HepG2 (cell line): ENCODE data around the gene SUPT6H. TPM values are rescaled to one million over a fixed set of nuclear protein-coding genes. Genes with fewer than 3 reads are reported as not detected.

ENCODE experiments used
- DNMT1 ChIP-seq: sonication (generic); formaldehyde crosslinking; IDR thresholded peaks from 2 replicates; pipeline ENCODE4 v1.5.1; 2020; ENCODE audit warnings: mild to moderate bottlenecking, missing genetic modification reagents
- GATAD1 ChIP-seq: IDR thresholded peaks from 2 replicates; pipeline ENCODE4 v1.6.1; 2016; ENCODE audit warnings: missing genetic modification reagents, missing compliant biosample characterization
- MXI1 ChIP-seq: IDR thresholded peaks from 3 replicates; pipeline ENCODE4 v1.6.1; 2012; ENCODE audit warnings: low read depth, low read length, inconsistent platforms, borderline replicate concordance
- PAWR ChIP-seq: sonication (generic); formaldehyde crosslinking; IDR thresholded peaks from 2 replicates; pipeline ENCODE4 v1.4.0; 2020; ENCODE audit warnings: missing genetic modification reagents, mild to moderate bottlenecking, borderline replicate concordance
- SNAPC2 ChIP-seq: sonication (generic); formaldehyde crosslinking; IDR thresholded peaks from 2 replicates; pipeline ENCODE4 v1.8.1; 2022; ENCODE audit warnings: mild to moderate bottlenecking, missing genetic modification reagents
- TARDBP ChIP-seq: sonication (generic); formaldehyde crosslinking; IDR thresholded peaks from 2 replicates; pipeline ENCODE4 v1.8.0; 2022; ENCODE audit warnings: mild to moderate bottlenecking, missing genetic modification reagents
- TBX3 ChIP-seq: fragments of 450-650 bp; IDR thresholded peaks from 2 replicates; pipeline ENCODE4 v1.6.1; 2017; ENCODE audit warnings: antibody characterized with exemption, mild to moderate bottlenecking, inconsistent platforms, borderline replicate concordance
- TEAD2 ChIP-seq: sonication (generic); formaldehyde crosslinking; IDR thresholded peaks from 2 replicates; pipeline ENCODE4 v1.9.0; 2021; ENCODE audit warnings: missing genetic modification reagents
- TSC22D2 ChIP-seq: sonication (generic); formaldehyde crosslinking; IDR thresholded peaks from 2 replicates; pipeline ENCODE4 v1.5.1; 2020; ENCODE audit warnings: missing genetic modification reagents, mild to moderate bottlenecking, borderline replicate concordance
- WIZ ChIP-seq: sonication (generic); formaldehyde crosslinking; IDR thresholded peaks from 2 replicates; pipeline ENCODE4 v1.5.1; 2020; ENCODE audit warnings: mild to moderate bottlenecking, missing genetic modification reagents
- ZNF274 ChIP-seq: sonication (generic); formaldehyde crosslinking; IDR thresholded peaks from 2 replicates; pipeline ENCODE4 v1.5.1; 2020; ENCODE audit warnings: mild to moderate bottlenecking, missing genetic modification reagents
- ZNF468 ChIP-seq: sonication (generic); formaldehyde crosslinking; IDR thresholded peaks from 2 replicates; pipeline ENCODE4 v1.8.0; 2022; ENCODE audit warnings: mild to moderate bottlenecking, moderate library complexity, missing genetic modification reagents
- ZNF761 ChIP-seq: sonication (generic); formaldehyde crosslinking; conservative IDR thresholded peaks from 2 replicates; pipeline ENCODE4 v1.4.0; 2020; ENCODE audit warnings: mild to moderate bottlenecking, missing genetic modification reagents
- ZSCAN12 ChIP-seq: sonication (generic); formaldehyde crosslinking; IDR thresholded peaks from 2 replicates; pipeline ENCODE4 v1.9.0; 2021; ENCODE audit warnings: mild to moderate bottlenecking, missing genetic modification reagents
- polyA plus RNA-seq, 8 experiments: library from polyadenylated mRNA; depleted of rRNA in 3 of 8; stranded (reverse) in 7 of 8; unstranded in 1 of 8; fragments of >200 nt; fragmentation: Illumina TruSeq in 4 of 8; extraction: Trizol in 4 of 8; gene quantifications; 2 replicates each; pipeline versions ENCODE4 v1.2.1 to v1.2.3, GENCODE V29; 2011 to 2016; ENCODE audit warnings: low read depth in 4 of 8, missing spikeins in 1 of 8, mixed read lengths in 1 of 8; ENCODE audit not compliant: insufficient read depth in 1 of 8
- total RNA-seq, 5 experiments: library from RNA; depleted of rRNA; stranded (reverse); fragments of >200 nt; fragmentation: Illumina TruSeq; extraction: Trizol; gene quantifications; 2 replicates each; pipeline ENCODE4 v1.2.3, GENCODE V29; 2016; ENCODE audit warnings: low read depth in 1 of 5
- TF ChIP-seq, protein P1 (sequence below): IDR thresholded peaks from 2 replicates; pipeline ENCODE4 v1.6.1; 2016; ENCODE audit warnings: low read depth, control low read depth
- TF ChIP-seq, protein P2 (sequence below): sonication (generic); formaldehyde crosslinking; IDR thresholded peaks from 2 replicates; pipeline ENCODE4 v1.9.0; 2021; ENCODE audit warnings: missing genetic modification reagents, mild to moderate bottlenecking, borderline replicate concordance
- TF ChIP-seq, protein P3 (sequence below): sonication (generic); formaldehyde crosslinking; IDR thresholded peaks from 2 replicates; pipeline ENCODE4 v1.9.0; 2021; ENCODE audit warnings: missing genetic modification reagents, mild to moderate bottlenecking, borderline replicate concordance
- TF ChIP-seq, protein P4 (sequence below): sonication (generic); formaldehyde crosslinking; conservative IDR thresholded peaks from 2 replicates; pipeline ENCODE4 v1.4.0; 2020; ENCODE audit warnings: missing genetic modification reagents
- TF ChIP-seq, protein P5 (sequence below): sonication (generic); formaldehyde crosslinking; conservative IDR thresholded peaks from 2 replicates; pipeline ENCODE4 v1.8.0; 2022; ENCODE audit warnings: missing genetic modification reagents

The SUPT6H gene
- total and polyA plus RNA-seq, 2 of the 13 experiments (the other 11 are each of a cell fraction or from before 2014, with no cell fraction given): 32.7 to 39.9 TPM

DNA sequence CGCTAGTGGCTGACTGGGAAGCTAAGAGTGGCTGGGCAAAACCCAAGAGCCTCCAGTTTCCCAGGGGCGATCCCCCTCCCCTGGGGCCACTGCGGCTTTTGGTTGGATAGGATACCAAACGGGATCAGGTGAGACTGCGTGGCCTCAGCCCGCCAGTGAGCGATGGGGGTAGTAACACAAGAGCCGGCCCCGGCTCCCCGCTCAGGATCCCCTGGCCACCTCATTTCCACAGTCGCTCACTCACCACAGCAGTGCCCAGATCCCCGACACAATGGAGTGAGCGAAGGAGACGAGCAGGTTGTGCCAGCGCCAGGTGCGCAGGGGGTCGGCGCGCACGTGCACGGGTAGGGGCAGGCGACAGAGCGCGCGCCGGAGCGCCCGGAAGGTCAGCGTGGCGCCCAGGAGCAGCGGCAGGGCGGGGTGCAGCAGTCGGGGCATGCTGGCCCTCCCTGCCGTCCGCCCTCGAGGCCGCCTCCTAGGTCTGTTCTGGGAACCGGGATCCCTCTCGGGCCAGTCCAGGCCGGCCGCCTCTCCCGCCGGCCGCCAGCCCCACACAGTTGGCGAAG, 63.7 kb downstream of the SUPT6H start (continued):
- TF ChIP-seq, protein P1, sequence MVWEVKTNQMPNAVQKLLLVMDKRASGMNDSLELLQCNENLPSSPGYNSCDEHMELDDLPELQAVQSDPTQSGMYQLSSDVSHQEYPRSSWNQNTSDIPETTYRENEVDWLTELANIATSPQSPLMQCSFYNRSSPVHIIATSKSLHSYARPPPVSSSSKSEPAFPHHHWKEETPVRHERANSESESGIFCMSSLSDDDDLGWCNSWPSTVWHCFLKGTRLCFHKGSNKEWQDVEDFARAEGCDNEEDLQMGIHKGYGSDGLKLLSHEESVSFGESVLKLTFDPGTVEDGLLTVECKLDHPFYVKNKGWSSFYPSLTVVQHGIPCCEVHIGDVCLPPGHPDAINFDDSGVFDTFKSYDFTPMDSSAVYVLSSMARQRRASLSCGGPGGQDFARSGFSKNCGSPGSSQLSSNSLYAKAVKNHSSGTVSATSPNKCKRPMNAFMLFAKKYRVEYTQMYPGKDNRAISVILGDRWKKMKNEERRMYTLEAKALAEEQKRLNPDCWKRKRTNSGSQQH: no peak
- TF ChIP-seq, protein P2, sequence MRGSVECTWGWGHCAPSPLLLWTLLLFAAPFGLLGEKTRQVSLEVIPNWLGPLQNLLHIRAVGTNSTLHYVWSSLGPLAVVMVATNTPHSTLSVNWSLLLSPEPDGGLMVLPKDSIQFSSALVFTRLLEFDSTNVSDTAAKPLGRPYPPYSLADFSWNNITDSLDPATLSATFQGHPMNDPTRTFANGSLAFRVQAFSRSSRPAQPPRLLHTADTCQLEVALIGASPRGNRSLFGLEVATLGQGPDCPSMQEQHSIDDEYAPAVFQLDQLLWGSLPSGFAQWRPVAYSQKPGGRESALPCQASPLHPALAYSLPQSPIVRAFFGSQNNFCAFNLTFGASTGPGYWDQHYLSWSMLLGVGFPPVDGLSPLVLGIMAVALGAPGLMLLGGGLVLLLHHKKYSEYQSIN: no peak
- TF ChIP-seq, protein P3, sequence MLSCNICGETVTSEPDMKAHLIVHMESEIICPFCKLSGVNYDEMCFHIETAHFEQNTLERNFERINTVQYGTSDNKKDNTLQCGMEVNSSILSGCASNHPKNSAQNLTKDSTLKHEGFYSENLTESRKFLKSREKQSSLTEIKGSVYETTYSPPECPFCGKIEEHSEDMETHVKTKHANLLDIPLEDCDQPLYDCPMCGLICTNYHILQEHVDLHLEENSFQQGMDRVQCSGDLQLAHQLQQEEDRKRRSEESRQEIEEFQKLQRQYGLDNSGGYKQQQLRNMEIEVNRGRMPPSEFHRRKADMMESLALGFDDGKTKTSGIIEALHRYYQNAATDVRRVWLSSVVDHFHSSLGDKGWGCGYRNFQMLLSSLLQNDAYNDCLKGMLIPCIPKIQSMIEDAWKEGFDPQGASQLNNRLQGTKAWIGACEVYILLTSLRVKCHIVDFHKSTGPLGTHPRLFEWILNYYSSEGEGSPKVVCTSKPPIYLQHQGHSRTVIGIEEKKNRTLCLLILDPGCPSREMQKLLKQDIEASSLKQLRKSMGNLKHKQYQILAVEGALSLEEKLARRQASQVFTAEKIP: no peak
- TF ChIP-seq ZSCAN12 (peak; percentile 16; the same call in 1 of the 2 replicates), PAWR (CRISPR knock-in tag) (no peak), DNMT1 (CRISPR knock-in tag) (0 out of 2 replicates have a peak, but pooled peaks have one; percentile 53), GATAD1 (CRISPR knock-in tag) (0 out of 2 replicates have a peak, but pooled peaks have one; percentile 10), SNAPC2 (CRISPR knock-in tag) (no peak), ZNF274 (peak; percentile 84), WIZ (peak; percentile 34; the same call in 1 of the 2 replicates), TARDBP (CRISPR knock-in tag) (no peak; the same call in 1 of the 2 replicates), TBX3 (no peak), TSC22D2 (no peak), ZNF468 (CRISPR knock-in tag) (no peak), ZNF761 (CRISPR knock-in tag) (no peak; the same call in 1 of the 2 replicates), TEAD2 (no peak), MXI1 (0 out of 3 replicates have a peak, but pooled peaks have one; percentile 5)
- TF ChIP-seq, protein P4, sequence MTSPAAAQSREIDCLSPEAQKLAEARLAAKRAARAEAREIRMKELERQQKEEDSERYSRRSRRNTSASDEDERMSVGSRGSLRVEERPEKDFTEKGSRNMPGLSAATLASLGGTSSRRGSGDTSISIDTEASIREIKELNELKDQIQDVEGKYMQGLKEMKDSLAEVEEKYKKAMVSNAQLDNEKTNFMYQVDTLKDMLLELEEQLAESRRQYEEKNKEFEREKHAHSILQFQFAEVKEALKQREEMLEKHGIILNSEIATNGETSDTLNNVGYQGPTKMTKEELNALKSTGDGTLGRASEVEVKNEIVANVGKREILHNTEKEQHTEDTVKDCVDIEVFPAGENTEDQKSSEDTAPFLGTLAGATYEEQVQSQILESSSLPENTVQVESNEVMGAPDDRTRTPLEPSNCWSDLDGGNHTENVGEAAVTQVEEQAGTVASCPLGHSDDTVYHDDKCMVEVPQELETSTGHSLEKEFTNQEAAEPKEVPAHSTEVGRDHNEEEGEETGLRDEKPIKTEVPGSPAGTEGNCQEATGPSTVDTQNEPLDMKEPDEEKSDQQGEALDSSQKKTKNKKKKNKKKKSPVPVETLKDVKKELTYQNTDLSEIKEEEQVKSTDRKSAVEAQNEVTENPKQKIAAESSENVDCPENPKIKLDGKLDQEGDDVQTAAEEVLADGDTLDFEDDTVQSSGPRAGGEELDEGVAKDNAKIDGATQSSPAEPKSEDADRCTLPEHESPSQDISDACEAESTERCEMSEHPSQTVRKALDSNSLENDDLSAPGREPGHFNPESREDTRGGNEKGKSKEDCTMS: no peak
- TF ChIP-seq, protein P5, sequence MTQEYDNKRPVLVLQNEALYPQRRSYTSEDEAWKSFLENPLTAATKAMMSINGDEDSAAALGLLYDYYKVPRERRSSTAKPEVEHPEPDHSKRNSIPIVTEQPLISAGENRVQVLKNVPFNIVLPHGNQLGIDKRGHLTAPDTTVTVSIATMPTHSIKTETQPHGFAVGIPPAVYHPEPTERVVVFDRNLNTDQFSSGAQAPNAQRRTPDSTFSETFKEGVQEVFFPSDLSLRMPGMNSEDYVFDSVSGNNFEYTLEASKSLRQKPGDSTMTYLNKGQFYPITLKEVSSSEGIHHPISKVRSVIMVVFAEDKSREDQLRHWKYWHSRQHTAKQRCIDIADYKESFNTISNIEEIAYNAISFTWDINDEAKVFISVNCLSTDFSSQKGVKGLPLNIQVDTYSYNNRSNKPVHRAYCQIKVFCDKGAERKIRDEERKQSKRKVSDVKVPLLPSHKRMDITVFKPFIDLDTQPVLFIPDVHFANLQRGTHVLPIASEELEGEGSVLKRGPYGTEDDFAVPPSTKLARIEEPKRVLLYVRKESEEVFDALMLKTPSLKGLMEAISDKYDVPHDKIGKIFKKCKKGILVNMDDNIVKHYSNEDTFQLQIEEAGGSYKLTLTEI (CRISPR knock-in tag): no peak
